ENCODE data around the gene PHACTR3.

DNA sequence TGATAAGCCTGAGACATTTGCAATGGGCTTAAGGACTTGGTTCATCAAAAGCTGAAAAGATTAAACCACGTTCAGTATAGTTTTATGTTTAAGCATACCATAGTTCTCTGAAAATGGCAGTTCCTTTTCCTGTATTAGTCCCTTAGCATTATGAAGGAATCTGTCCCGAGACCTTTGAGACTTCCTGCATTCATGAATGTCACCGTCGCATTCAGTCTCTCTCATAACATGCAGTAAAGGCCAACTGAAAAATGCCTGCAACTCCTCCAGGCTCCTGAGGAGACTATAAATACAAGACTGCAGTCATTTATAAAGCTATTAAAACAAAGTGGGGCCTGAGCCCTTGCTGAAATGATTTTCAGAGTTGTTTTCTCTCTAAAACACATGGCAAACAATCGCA, 200.0 kb downstream of the PHACTR3 start:
- TF ChIP-seq, protein P1, sequence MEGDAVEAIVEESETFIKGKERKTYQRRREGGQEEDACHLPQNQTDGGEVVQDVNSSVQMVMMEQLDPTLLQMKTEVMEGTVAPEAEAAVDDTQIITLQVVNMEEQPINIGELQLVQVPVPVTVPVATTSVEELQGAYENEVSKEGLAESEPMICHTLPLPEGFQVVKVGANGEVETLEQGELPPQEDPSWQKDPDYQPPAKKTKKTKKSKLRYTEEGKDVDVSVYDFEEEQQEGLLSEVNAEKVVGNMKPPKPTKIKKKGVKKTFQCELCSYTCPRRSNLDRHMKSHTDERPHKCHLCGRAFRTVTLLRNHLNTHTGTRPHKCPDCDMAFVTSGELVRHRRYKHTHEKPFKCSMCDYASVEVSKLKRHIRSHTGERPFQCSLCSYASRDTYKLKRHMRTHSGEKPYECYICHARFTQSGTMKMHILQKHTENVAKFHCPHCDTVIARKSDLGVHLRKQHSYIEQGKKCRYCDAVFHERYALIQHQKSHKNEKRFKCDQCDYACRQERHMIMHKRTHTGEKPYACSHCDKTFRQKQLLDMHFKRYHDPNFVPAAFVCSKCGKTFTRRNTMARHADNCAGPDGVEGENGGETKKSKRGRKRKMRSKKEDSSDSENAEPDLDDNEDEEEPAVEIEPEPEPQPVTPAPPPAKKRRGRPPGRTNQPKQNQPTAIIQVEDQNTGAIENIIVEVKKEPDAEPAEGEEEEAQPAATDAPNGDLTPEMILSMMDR (IDR thresholded peaks at IDR 0.05; ENCODE audit: low read length) = no peak
- no peak for TF ChIP-seq EZH2 (IDR thresholded peaks at IDR 0.05; ENCODE audit: borderline replicate concordance, low read length)

Measured in OCI-LY1 (cell line).